Erythroblast (primary cell): Measurements from ENCODE around the gene IVL.

ENCODE experiments used
- GATA1 ChIP-seq: IDR thresholded peaks from 2 replicates; pipeline ENCODE4 v1.6.1; 2011; ENCODE audit warnings: low read depth, mild to moderate bottlenecking, control low read depth, low read length, moderate library complexity
- POLR2A ChIP-seq: IDR thresholded peaks from 2 replicates; pipeline ENCODE4 v1.6.1; 2011; ENCODE audit warnings: mild to moderate bottlenecking, low read length

- no peak for TF ChIP-seq GATA1
- no peak for TF ChIP-seq POLR2A
Observed at GRCh38 chr1:152960452-152961044, 52.2 kb downstream of the IVL start.
